ENCODE results near the gene NRIP1.
"Not testable (repeated sequence)": the region's sequence is repeated elsewhere in the genome, so short reads cannot be mapped to it uniquely, and the experiment has no call there.

The NRIP1 gene

GRCh38 chr21:14972678-14973077, 92.1 kb downstream of the NRIP1 start:
- no peak for DNase-seq (ENCODE audit: low spot score)

GRCh38 chr21:14968821-14969220, 96.0 kb downstream of the NRIP1 start:
- no peak for DNase-seq (ENCODE audit: low spot score)

GRCh38 chr21:14968029-14968428, 96.8 kb downstream of the NRIP1 start:
- no peak for DNase-seq (ENCODE audit: low spot score)

- no peak for DNase-seq (ENCODE audit: low spot score)
These were observed 100.2 kb downstream of the NRIP1 start for GRCh38 chr21:14964621-14965020.

GRCh38 chr21:14962217-14962616, 102.6 kb downstream of the NRIP1 start:
- DNase-seq (ENCODE audit: low spot score): no peak

GRCh38 chr21:14961502-14961901, 103.3 kb downstream of the NRIP1 start:
- DNase-seq (ENCODE audit: low spot score): no peak

- no peak for DNase-seq (ENCODE audit: low spot score)
These were observed 105.5 kb downstream of the NRIP1 start for GRCh38 chr21:14959343-14959742.

- DNase-seq (ENCODE audit: low spot score): no peak
These were observed 107.0 kb downstream of the NRIP1 start for GRCh38 chr21:14957836-14958235.

- DNase-seq (ENCODE audit: low spot score): no peak
These were observed 108.0 kb downstream of the NRIP1 start for GRCh38 chr21:14956807-14957206.

GRCh38 chr21:14955936-14956520, 108.8 kb downstream of the NRIP1 start:
- DNase-seq (ENCODE audit: low spot score): no peak

GRCh38 chr21:14952916-14953315, 111.9 kb downstream of the NRIP1 start:
- DNase-seq (ENCODE audit: low spot score): no peak

GRCh38 chr21:14949603-14950002, 115.2 kb downstream of the NRIP1 start:
- no peak for DNase-seq (ENCODE audit: low spot score)

GRCh38 chr21:14947613-14948160, 117.1 kb downstream of the NRIP1 start:
- no peak for DNase-seq (ENCODE audit: low spot score)

- DNase-seq (ENCODE audit: low spot score): no peak
These were observed 119.6 kb downstream of the NRIP1 start for GRCh38 chr21:14945176-14945575.

- DNase-seq (ENCODE audit: low spot score): no peak
These were observed 121.2 kb downstream of the NRIP1 start for GRCh38 chr21:14943616-14944015.

- no peak for DNase-seq (ENCODE audit: low spot score)
These were observed 121.9 kb downstream of the NRIP1 start for GRCh38 chr21:14942801-14943490.

GRCh38 chr21:14927324-14927723, 137.5 kb downstream of the NRIP1 start:
- DNase-seq (ENCODE audit: low spot score): not testable (repeated sequence)

- no peak for DNase-seq (ENCODE audit: low spot score)
These were observed 138.6 kb downstream of the NRIP1 start for GRCh38 chr21:14926186-14926585.

GRCh38 chr21:14923468-14923867, 141.3 kb downstream of the NRIP1 start:
- DNase-seq (ENCODE audit: low spot score): no peak

- no peak for DNase-seq (ENCODE audit: low spot score)
These were observed 141.8 kb downstream of the NRIP1 start for GRCh38 chr21:14922980-14923379.

GRCh38 chr21:14918527-14918926, 146.3 kb downstream of the NRIP1 start:
- no peak for DNase-seq (ENCODE audit: low spot score)

GRCh38 chr21:14917762-14918161, 147.0 kb downstream of the NRIP1 start:
- DNase-seq (ENCODE audit: low spot score): no peak

- DNase-seq (ENCODE audit: low spot score): no peak
These were observed 148.1 kb downstream of the NRIP1 start for GRCh38 chr21:14916676-14917141.

GRCh38 chr21:14913638-14914037, 151.2 kb downstream of the NRIP1 start:
- DNase-seq (ENCODE audit: low spot score): no peak

Measured in left forelimb (tissue), 1 donor.